ENCODE measurements around the gene UVRAG.

Gene UVRAG

DNA sequence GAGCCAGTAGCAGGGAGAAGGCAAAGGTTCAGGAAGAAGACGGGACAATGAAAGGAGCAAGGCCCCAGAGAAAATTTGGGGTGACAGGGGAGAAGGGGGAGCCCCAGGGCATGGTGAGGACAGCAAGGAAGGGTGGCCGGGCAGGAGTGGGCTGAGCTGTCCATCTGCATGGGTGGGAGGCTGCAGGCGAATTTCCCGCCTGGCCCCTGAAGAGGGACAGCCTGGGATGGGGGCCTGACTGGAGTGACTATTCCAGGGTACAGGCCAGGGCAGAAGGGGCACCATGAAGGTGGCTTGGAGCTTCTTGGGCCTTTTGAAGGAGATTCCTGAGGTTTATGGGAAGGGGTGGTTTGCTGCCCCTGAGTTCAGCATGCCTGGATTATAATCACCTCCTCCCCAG, 335.1 kb downstream of the UVRAG start:
- Histone ChIP-seq H3K4me2 (ENCODE audit: low read depth, low read length, poor library complexity, severe bottlenecking) (no peak overlapping the region), H4K20me1 (ENCODE audit: low read depth, low read length) (no peaks in the 10 kb centered on the region), H3K9ac (ENCODE audit: low read length) (no peak overlapping the region), H3F3A (ENCODE audit: insufficient read depth) (no peaks in the 10 kb centered on the region), H3K27me3 (ENCODE audit: low read length) (no peaks in the 10 kb centered on the region), H3K4me3 (ENCODE audit: insufficient read depth, low read length, poor library complexity, severe bottlenecking) (no peak overlapping the region), H3K9me3 (ENCODE audit: insufficient read depth, low read length) (no peaks in the 10 kb centered on the region), H3K27ac (ENCODE audit: low read depth, low read length) (no peak overlapping the region), H2AFZ (ENCODE audit: low read depth, low read length, severe bottlenecking) (no peak overlapping the region), H3K79me2 (ENCODE audit: insufficient read depth, low read length) (no peaks in the 10 kb centered on the region), H3K36me3 (ENCODE audit: low read length) (no peaks in the 10 kb centered on the region), H3K9me2 (replicated peaks; ENCODE audit: insufficient read depth, low read length) (no peaks in the 10 kb centered on the region)
- TF ChIP-seq, protein P1, sequence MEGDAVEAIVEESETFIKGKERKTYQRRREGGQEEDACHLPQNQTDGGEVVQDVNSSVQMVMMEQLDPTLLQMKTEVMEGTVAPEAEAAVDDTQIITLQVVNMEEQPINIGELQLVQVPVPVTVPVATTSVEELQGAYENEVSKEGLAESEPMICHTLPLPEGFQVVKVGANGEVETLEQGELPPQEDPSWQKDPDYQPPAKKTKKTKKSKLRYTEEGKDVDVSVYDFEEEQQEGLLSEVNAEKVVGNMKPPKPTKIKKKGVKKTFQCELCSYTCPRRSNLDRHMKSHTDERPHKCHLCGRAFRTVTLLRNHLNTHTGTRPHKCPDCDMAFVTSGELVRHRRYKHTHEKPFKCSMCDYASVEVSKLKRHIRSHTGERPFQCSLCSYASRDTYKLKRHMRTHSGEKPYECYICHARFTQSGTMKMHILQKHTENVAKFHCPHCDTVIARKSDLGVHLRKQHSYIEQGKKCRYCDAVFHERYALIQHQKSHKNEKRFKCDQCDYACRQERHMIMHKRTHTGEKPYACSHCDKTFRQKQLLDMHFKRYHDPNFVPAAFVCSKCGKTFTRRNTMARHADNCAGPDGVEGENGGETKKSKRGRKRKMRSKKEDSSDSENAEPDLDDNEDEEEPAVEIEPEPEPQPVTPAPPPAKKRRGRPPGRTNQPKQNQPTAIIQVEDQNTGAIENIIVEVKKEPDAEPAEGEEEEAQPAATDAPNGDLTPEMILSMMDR (IDR thresholded peaks at IDR 0.05; ENCODE audit: insufficient read depth, low read length, poor library complexity, severe bottlenecking) = no peak
- TF ChIP-seq EZH2phosphoT487 (conservative IDR thresholded peaks at IDR 0.05; ENCODE audit: low read length) = no peak

DNA sequence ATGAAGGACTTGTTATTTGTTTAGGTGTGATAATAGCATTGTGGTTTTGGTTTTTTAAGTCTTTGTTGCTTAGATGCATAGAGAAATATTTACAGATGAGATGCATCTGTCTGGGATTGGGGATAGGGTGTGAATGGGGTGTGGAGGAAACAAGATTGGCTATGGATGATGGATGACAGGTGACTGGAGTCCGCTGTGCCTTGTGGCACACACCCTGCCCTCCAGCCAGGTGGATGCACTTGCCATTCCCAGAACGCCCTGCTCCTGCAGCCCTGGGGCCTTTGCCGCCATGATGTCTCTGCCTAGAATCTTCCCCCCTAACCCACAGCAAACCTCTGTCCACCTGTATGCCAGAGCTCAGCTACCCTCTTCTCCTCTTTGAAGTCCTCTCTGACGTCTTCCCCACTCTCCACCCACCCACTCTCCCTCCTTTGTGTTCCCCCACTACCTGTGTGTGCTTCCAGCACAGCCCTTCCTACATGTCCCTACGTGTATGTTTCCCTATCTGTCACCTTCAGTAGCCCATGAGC, 336.6 kb downstream of the UVRAG start:
- TF ChIP-seq, protein P1 (IDR thresholded peaks at IDR 0.05; ENCODE audit: insufficient read depth, low read length, poor library complexity, severe bottlenecking) = no peak
- no peak for TF ChIP-seq EZH2phosphoT487 (conservative IDR thresholded peaks at IDR 0.05; ENCODE audit: low read length)
- H3K27ac ChIP-seq (ENCODE audit: low read depth, low read length) = no peak overlapping the region
- H3K4me2 ChIP-seq (ENCODE audit: low read depth, low read length, poor library complexity, severe bottlenecking) = peak overlapping the region; percentile 49
- H3K27me3 ChIP-seq (ENCODE audit: low read length) = no peaks in the 10 kb centered on the region
- no peaks in the 10 kb centered on the region for H3K79me2 ChIP-seq (ENCODE audit: insufficient read depth, low read length)
- no peaks in the 10 kb centered on the region for H3K9me3 ChIP-seq (ENCODE audit: insufficient read depth, low read length)
- peak overlapping the region; percentile 37; the same call in 1 of the 2 replicates for H3K9ac ChIP-seq (ENCODE audit: low read length)
- no peaks in the 10 kb centered on the region for H3F3A ChIP-seq (ENCODE audit: insufficient read depth)
- no peaks in the 10 kb centered on the region for H3K9me2 ChIP-seq (replicated peaks; ENCODE audit: insufficient read depth, low read length)
- no peaks in the 10 kb centered on the region for H4K20me1 ChIP-seq (ENCODE audit: low read depth, low read length)
- peak overlapping the region; percentile 81 for H2AFZ ChIP-seq (ENCODE audit: low read depth, low read length, severe bottlenecking)
- H3K36me3 ChIP-seq (ENCODE audit: low read length) = no peaks in the 10 kb centered on the region
- no peak overlapping the region for H3K4me3 ChIP-seq (ENCODE audit: insufficient read depth, low read length, poor library complexity, severe bottlenecking)

DNA sequence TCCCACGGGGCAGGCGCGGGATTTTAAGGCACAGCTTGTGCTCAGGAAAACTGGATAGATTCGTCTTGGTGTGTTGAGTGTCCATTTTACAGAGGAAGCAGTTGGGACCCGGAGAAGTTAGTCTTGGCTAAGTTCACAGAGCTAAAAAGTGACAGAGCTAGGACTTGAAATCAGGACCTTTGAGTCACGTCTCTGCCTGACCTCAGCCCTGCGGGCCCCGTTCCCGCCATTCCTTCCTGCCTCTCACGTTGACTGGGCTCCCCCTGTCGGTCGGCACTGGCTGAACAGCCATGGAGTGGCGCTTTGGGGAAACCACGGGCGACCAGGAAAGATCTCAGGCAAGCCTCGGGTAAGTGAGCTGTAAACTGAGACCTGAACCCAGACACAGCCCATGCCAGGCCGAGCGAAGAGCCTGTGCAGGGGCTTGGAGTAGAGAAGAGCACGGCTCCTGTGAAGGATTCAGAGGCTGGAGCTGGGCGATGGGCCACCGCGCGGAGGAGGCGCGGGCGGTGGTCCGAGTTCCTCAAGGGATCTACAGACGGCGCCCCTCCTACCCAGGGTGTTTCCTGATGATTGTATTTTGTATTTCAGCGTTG, 337.2 kb downstream of the UVRAG start:
- H3K4me2 ChIP-seq (ENCODE audit: low read depth, low read length, poor library complexity, severe bottlenecking) = peak overlapping the region; percentile 49
- H4K20me1 ChIP-seq (ENCODE audit: low read depth, low read length) = no peaks in the 10 kb centered on the region
- no peaks in the 10 kb centered on the region for H3K36me3 ChIP-seq (ENCODE audit: low read length)
- no peaks in the 10 kb centered on the region for H3K9me2 ChIP-seq (replicated peaks; ENCODE audit: insufficient read depth, low read length)
- H3K9ac ChIP-seq (ENCODE audit: low read length) = peak overlapping the region; percentile 37
- H3K79me2 ChIP-seq (ENCODE audit: insufficient read depth, low read length) = no peaks in the 10 kb centered on the region
- H3K4me3 ChIP-seq (ENCODE audit: insufficient read depth, low read length, poor library complexity, severe bottlenecking) = no peak overlapping the region
- H2AFZ ChIP-seq (ENCODE audit: low read depth, low read length, severe bottlenecking) = peak overlapping the region; percentile 81
- H3K9me3 ChIP-seq (ENCODE audit: insufficient read depth, low read length) = no peaks in the 10 kb centered on the region
- H3F3A ChIP-seq (ENCODE audit: insufficient read depth) = no peaks in the 10 kb centered on the region
- no peak overlapping the region for H3K27ac ChIP-seq (ENCODE audit: low read depth, low read length)
- TF ChIP-seq EZH2phosphoT487 (conservative IDR thresholded peaks at IDR 0.05; ENCODE audit: low read length) = no peak
- TF ChIP-seq, protein P1 (IDR thresholded peaks at IDR 0.05; ENCODE audit: insufficient read depth, low read length, poor library complexity, severe bottlenecking) = peak; percentile 94
- H3K27me3 ChIP-seq (ENCODE audit: low read length) = no peaks in the 10 kb centered on the region
